DND-41 (cell line): ENCODE results near the gene NPY4R.
"Not testable (repeated sequence)": the region's sequence is repeated elsewhere in the genome, so short reads cannot be mapped to it uniquely, and the experiment has no call there.

Experiments used
- EZH2 ChIP-seq: IDR thresholded peaks from 3 replicates; pipeline ENCODE4 v1.6.1; 2012; ENCODE audit warnings: borderline replicate concordance, low read depth, mild to moderate bottlenecking, moderate library complexity, low read length, inconsistent platforms; ENCODE audit not compliant: severe bottlenecking
- TF ChIP-seq, protein P1 (sequence below): IDR thresholded peaks from 2 replicates; pipeline ENCODE4 v1.5.1; 2012; ENCODE audit warnings: borderline replicate concordance, low read length, moderate library complexity, mild to moderate bottlenecking; ENCODE audit not compliant: poor library complexity, severe bottlenecking; ENCODE audit errors: extremely low read depth

DNA sequence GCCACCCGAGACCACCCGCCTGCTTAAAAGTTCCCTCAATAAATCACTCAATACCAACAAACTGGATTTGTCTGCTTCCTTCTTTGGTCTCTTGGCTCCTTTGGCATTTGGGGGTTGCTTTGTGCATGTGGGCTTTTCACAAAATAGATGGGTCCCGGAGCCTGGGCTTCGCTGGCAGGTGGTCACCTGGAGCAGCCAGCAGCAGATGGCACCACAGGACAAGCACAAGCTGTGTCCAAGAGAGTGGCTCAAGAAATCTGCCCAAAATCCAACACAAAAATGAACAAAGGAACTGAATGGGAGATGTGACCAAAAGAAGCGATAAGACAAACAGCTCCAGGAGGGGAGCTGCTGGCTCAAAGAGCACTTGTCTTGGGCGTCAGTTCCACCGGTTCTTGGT, 6.2 kb downstream of the NPY4R start:
- TF ChIP-seq EZH2: not testable (repeated sequence)
- TF ChIP-seq, protein P1, sequence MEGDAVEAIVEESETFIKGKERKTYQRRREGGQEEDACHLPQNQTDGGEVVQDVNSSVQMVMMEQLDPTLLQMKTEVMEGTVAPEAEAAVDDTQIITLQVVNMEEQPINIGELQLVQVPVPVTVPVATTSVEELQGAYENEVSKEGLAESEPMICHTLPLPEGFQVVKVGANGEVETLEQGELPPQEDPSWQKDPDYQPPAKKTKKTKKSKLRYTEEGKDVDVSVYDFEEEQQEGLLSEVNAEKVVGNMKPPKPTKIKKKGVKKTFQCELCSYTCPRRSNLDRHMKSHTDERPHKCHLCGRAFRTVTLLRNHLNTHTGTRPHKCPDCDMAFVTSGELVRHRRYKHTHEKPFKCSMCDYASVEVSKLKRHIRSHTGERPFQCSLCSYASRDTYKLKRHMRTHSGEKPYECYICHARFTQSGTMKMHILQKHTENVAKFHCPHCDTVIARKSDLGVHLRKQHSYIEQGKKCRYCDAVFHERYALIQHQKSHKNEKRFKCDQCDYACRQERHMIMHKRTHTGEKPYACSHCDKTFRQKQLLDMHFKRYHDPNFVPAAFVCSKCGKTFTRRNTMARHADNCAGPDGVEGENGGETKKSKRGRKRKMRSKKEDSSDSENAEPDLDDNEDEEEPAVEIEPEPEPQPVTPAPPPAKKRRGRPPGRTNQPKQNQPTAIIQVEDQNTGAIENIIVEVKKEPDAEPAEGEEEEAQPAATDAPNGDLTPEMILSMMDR: not testable (repeated sequence)
